Body of pancreas (tissue), 4 donors: ENCODE data around the gene PDLIM4. TPM values are rescaled to one million over a fixed set of nuclear protein-coding genes. Genes with fewer than 3 reads are reported as not detected.

Experiments used
- ATAC-seq: fragments of 150-250 bp; one replicate; pipeline ENCODE4 v1.9.1; 2016
- DNase-seq, 4 donors: peaks; one replicate each; pipeline ENCODE4 v3.0.0-alpha.2; 2019
- H3K27ac ChIP-seq, 4 donors: fragments of 200-600 bp; sonication (generic); 1 replicate in 3 of 4; 2 replicates in 1 of 4; pipeline versions ENCODE4 v1.5.1 to v1.6.1; 2016 to 2019; ENCODE audit warnings: mild to moderate bottlenecking in 1 of 4, mixed read lengths in 1 of 4, moderate library complexity in 1 of 4
- H3K27me3 ChIP-seq, 2 donors: fragments of 200-600 bp; sonication (generic); one replicate each; pipeline ENCODE4 v1.6.0; 2016; ENCODE audit warnings: mild to moderate bottlenecking in 1 of 2
- H3K36me3 ChIP-seq, 2 donors: fragments of 200-600 bp; sonication (generic); replicated peaks in 1 of 2; 2 replicates each; pipeline ENCODE4 v1.5.1; 2016; ENCODE audit warnings: low read depth in 2 of 2; ENCODE audit not compliant: insufficient read depth in 1 of 2
- H3K4me1 ChIP-seq: fragments of 200-600 bp; sonication (generic); one replicate; pipeline ENCODE4 v1.6.0; 2016
- H3K4me3 ChIP-seq, 2 donors: fragments of 200-600 bp; sonication (generic); 1 replicate in 1 of 2; 2 replicates in 1 of 2; pipeline ENCODE4 v1.5.1; 2016 to 2019
- H3K9me3 ChIP-seq, 3 donors: fragments of 200-600 bp; sonication (generic); 1 replicate in 2 of 3; 2 replicates in 1 of 3; pipeline ENCODE4 v1.5.1; 2016
- POLR2A ChIP-seq, 3 donors: fragments of 450-650 bp; IDR thresholded peaks; one replicate each; pipeline ENCODE4 v1.6.1; 2016; ENCODE audit warnings: antibody characterized with exemption in 3 of 3, mild to moderate bottlenecking in 2 of 3
- WGBS, 2 donors: methylation state at CpG; one replicate each; pipeline ENCODE4 v1.1.5; 2017; 5-methylcytosine and 5-hydroxymethylcytosine counted together
- intact Hi-C: fragments of 100-400 bp; cut with DNase I; formaldehyde crosslinking; loops from one replicate; pipeline ENCODE4 v1.15.1; 2023
- total RNA-seq, 2 donors: library from RNA; depleted of rRNA; stranded (reverse); fragments of >200 nt; gene quantifications; one replicate each; pipeline ENCODE4 v1.1.0, GENCODE V29; 2016
- TF ChIP-seq, protein P1 (sequence below), 7 experiments: fragments of 450-650 bp in 4 of 7; fragments of 200-600 bp in 3 of 7; sonication (generic) in 3 of 7; IDR thresholded peaks; one replicate each; pipeline ENCODE4 v1.5.1; 2016 to 2019; ENCODE audit warnings: antibody characterized with exemption in 7 of 7

PDLIM4 gene
- total RNA-seq, 2 donors from 2014 or later = 4.2 to 4.3 TPM

DNA sequence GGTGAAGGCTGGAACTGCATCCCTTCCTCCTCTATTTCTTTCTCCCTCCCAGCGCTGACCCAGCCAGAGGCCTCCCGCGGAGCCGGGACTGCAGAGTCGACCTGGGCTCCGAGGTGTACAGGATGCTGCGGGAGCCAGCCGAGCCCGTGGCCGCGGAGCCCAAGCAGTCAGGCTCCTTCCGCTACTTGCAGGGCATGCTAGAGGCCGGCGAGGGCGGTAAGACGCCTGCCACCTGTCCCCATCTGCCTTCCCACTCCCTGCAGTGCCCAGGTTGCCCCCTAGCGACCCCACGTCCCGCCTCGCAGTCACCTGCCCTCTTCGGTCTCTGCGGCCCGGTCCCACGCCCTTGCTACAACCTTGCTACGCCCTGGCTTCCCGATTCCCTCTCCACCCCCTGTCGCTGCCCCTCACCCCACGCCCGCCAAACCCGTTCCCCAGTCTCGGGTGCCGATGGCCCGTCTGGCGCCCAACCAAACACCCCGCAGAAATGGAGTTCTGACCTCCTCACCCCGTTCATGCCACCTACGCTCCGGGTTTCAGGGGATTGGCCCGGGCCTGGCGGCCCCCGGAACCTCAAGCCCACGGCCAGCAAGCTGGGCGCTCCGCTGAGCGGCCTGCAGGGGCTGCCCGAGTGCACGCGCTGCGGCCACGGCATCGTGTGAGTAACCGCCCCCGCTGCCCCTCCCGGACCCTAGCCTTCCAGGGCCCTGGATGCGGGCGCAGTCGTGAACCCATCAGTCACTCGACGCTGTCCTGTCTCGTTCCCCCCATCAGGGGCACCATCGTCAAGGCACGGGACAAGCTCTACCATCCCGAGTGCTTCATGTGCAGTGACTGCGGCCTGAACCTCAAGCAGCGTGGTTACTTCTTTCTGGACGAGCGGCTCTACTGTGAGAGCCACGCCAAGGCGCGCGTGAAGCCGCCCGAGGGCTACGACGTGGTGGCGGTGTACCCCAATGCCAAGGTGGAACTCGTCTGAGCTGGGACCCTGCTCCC is 14.1 kb downstream of the PDLIM4 start:
- intact Hi-C loops = no loop called here
- TF ChIP-seq, protein P1, sequence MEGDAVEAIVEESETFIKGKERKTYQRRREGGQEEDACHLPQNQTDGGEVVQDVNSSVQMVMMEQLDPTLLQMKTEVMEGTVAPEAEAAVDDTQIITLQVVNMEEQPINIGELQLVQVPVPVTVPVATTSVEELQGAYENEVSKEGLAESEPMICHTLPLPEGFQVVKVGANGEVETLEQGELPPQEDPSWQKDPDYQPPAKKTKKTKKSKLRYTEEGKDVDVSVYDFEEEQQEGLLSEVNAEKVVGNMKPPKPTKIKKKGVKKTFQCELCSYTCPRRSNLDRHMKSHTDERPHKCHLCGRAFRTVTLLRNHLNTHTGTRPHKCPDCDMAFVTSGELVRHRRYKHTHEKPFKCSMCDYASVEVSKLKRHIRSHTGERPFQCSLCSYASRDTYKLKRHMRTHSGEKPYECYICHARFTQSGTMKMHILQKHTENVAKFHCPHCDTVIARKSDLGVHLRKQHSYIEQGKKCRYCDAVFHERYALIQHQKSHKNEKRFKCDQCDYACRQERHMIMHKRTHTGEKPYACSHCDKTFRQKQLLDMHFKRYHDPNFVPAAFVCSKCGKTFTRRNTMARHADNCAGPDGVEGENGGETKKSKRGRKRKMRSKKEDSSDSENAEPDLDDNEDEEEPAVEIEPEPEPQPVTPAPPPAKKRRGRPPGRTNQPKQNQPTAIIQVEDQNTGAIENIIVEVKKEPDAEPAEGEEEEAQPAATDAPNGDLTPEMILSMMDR (IDR thresholded peaks at IDR 0.05) = peak in 1 of 7 experiments; percentile 2
- TF ChIP-seq POLR2A (IDR thresholded peaks at IDR 0.05) = no peak
- no peaks in the 10 kb centered on the region for H3K36me3 ChIP-seq
- no peaks in the 10 kb centered on the region for H3K27me3 ChIP-seq
- no peak for ATAC-seq
- no peak overlapping the region for H3K4me3 ChIP-seq
- no peaks in the 10 kb centered on the region for H3K9me3 ChIP-seq
- peak in 1 of 4 donors; percentile 40 for DNase-seq
- WGBS, 2 donors = 72 to 76% methylated on average over 70 to 75 of the region's 77 CpGs
- no peak overlapping the region for H3K27ac ChIP-seq
- H3K4me1 ChIP-seq = peaks cover 10% of the 10 kb centered on the region

DNA sequence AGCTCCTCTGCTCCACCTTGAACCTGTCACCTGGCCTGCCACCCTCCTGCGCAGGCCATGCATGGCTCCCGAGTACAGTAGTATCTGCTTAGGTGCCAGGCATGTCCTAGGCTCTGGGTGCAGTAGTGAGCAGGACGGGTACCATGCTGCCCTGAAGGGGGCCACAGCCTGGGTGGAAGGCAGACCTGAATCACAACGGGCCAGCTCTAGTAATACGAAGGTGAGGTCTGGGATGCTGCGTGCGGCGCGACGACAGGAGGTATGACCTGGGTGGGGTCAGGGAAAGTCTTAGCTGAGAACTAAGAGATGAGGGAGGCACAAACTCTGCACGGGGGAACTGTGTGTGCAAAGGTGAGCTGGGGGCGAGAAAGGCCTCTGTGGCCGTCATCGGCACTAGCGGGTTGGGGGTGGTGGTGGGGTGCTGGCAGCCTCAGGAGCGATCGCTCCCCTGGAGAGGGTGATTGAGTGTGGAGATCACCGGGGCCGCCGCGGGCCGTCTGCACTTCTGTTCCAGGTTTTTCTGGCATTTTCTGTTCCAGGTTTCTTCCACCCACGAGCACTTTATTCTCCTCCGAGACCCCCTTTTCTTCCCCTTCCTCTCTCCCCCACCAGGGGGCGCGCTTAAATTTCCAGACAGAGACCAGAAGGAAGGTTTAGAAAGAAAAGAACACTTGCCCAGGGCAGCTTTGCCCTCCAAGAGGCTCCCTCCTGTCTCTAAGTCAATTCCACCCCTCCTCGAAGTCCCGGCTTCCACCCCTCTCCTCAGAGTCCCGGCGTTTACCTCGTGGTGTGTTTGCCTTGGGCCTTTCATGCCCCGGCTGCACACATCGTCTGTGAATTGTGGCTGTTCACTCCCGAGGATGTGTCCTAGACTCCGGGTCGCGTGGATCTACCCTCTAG is 15.1 kb downstream of the PDLIM4 start:
- no peaks in the 10 kb centered on the region for H3K9me3 ChIP-seq
- H3K36me3 ChIP-seq = no peaks in the 10 kb centered on the region
- no peaks in the 10 kb centered on the region for H3K27me3 ChIP-seq
- intact Hi-C loops = no loop called here
- H3K4me3 ChIP-seq = no peak overlapping the region
- peaks cover 10% of the 10 kb centered on the region for H3K4me1 ChIP-seq
- ATAC-seq (peak; percentile 51), DNase-seq (peak; percentile 54 to 70 (median 62))
- TF ChIP-seq, protein P1 (IDR thresholded peaks at IDR 0.05) = peak; percentile 66 to 89 (median 78)
- no peak for TF ChIP-seq POLR2A (IDR thresholded peaks at IDR 0.05)
- no peak overlapping the region for H3K27ac ChIP-seq
- 45 to 51% methylated on average over 36 to 37 of the region's 37 CpGs for WGBS, 2 donors

DNA sequence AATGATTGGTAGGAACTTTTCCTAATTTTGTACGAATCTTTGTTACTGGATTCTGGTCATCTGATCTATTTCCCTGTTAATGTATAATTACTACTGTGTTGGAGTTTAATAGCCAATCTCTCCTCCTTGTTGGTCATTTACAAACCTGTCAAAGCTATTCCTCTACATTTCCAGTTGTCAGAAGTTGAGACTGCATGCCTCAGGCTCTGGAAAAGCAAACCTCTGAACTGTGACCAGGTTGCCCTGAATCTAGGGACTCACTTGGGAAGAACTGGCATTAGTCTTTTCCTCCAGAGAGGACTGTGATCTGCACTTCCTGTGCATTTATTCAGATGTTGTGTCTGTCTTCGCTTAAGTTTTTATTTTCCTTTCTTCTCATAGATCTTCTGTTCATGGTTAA is 16.1 kb downstream of the PDLIM4 start:
- no peak for DNase-seq
- intact Hi-C loops = no loop called here
- 60 to 65% methylated on average over 2 of the region's 2 CpGs for WGBS, 2 donors

DNA sequence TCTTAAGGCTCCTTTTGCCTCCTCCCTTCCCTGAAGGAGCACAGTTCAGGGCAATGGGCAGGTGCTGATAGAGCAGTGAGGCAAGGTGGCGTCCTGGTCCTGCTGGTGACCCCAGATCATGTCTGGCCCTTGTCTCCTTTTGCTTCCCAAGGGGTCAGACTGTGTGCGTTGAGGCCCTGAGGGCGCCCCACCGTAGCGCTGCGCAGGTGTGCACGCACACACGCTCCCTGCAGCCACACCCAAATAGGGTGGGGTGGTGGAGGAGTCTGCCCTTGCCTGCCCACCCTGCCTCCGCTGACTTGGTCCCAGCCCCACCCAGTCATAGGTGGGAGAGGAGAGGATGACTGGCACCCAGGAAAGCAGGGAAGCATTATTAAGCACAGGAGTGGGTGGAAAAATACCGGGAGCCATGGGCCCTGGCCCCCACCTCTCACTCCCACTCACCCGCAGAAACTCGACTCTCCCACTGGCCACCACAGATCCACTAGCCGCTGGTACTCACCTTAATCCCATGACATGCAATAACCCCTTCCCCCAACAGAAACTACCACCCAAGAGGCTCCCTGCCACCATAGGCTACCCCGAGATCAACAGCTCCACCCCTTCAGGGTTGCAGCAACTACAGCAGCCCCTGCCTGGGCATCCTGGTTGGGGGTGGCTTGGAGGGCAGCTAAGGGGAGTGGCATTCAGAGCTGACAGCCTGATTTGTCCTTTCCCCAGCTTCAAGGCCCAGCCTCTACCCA is 16.7 kb downstream of the PDLIM4 start:
- DNase-seq (no peak), ATAC-seq (no peak)
- peaks cover 10% of the 10 kb centered on the region for H3K4me1 ChIP-seq
- no peak overlapping the region for H3K4me3 ChIP-seq
- H3K27ac ChIP-seq = no peak overlapping the region
- H3K9me3 ChIP-seq = no peaks in the 10 kb centered on the region
- intact Hi-C loops = no loop called here
- no peaks in the 10 kb centered on the region for H3K36me3 ChIP-seq
- H3K27me3 ChIP-seq = no peaks in the 10 kb centered on the region
- no peak for TF ChIP-seq POLR2A (IDR thresholded peaks at IDR 0.05)
- TF ChIP-seq, protein P1 (IDR thresholded peaks at IDR 0.05) = no peak
- WGBS, 2 donors = 85 to 87% methylated on average over 12 to 14 of the region's 14 CpGs

More for the DNA sequence above, 16.1 kb downstream of the PDLIM4 start:
- no peak for ATAC-seq
- Histone ChIP-seq H3K4me3 (no peak overlapping the region), H3K36me3 (no peaks in the 10 kb centered on the region), H3K27me3 (no peaks in the 10 kb centered on the region), H3K9me3 (no peaks in the 10 kb centered on the region), H3K4me1 (peaks cover 10% of the 10 kb centered on the region), H3K27ac (no peak overlapping the region)
- TF ChIP-seq, protein P1 (IDR thresholded peaks at IDR 0.05) = no peak
- TF ChIP-seq POLR2A (IDR thresholded peaks at IDR 0.05) = no peak
